Loucy (cell line): ENCODE data around the gene NBEA.

Source experiments
- H2AFZ ChIP-seq: fragments of 200-600 bp; sonication (generic); 2 replicates; pipeline ENCODE4 v1.6.0; 2016; ENCODE audit warnings: antibody characterized with exemption, mild to moderate bottlenecking, low read length, moderate library complexity
- H3F3A ChIP-seq: fragments of 200-600 bp; 2 replicates; pipeline ENCODE4 v1.6.0; 2016; ENCODE audit warnings: antibody characterized with exemption, low read depth, mild to moderate bottlenecking
- H3K27me3 ChIP-seq: fragments of 200-600 bp; sonication (generic); 2 replicates; pipeline ENCODE4 v1.6.1; 2014; ENCODE audit warnings: low read length, mild to moderate bottlenecking; ENCODE audit not compliant: insufficient read depth, poor library complexity, severe bottlenecking
- H3K36me3 ChIP-seq: fragments of 200-600 bp; sonication (generic); 2 replicates; pipeline ENCODE4 v1.6.1; 2016; ENCODE audit warnings: low read length; ENCODE audit not compliant: insufficient read depth
- H3K4me1 ChIP-seq: fragments of 200-600 bp; sonication (generic); 2 replicates; pipeline ENCODE4 v1.5.1; 2014; ENCODE audit warnings: low read length, mild to moderate bottlenecking; ENCODE audit not compliant: insufficient read depth, poor library complexity, severe bottlenecking
- H3K4me2 ChIP-seq: fragments of 200-600 bp; sonication (generic); 2 replicates; pipeline ENCODE4 v1.6.0; 2014; ENCODE audit warnings: antibody characterized with exemption, low read length, low read depth, mild to moderate bottlenecking; ENCODE audit not compliant: poor library complexity, severe bottlenecking
- H3K4me3 ChIP-seq: fragments of 200-600 bp; sonication (generic); 2 replicates; pipeline ENCODE4 v1.5.1; 2014; ENCODE audit warnings: low read length, mild to moderate bottlenecking, mixed read lengths; ENCODE audit not compliant: poor library complexity, severe bottlenecking
- H3K79me2 ChIP-seq: fragments of 200-600 bp; sonication (generic); 2 replicates; pipeline ENCODE4 v1.6.1; 2014; ENCODE audit warnings: low read length; ENCODE audit not compliant: insufficient read depth
- H3K9ac ChIP-seq: fragments of 200-600 bp; sonication (generic); 2 replicates; pipeline ENCODE4 v1.6.0; 2014; ENCODE audit warnings: mild to moderate bottlenecking, low read depth, low read length, moderate library complexity; ENCODE audit not compliant: poor library complexity, severe bottlenecking
- H3K9me2 ChIP-seq: fragments of 200-600 bp; sonication (generic); replicated peaks from 2 replicates; pipeline ENCODE4 v1.6.1; 2016; ENCODE audit warnings: low read depth, low read length, mixed read lengths
- H3K9me3 ChIP-seq: fragments of 200-600 bp; sonication (generic); 2 replicates; pipeline ENCODE4 v1.6.1; 2014; ENCODE audit warnings: mild to moderate bottlenecking, antibody characterized with exemption, low read length, low read depth; ENCODE audit not compliant: insufficient read depth
- H4K20me1 ChIP-seq: fragments of 200-600 bp; sonication (generic); 2 replicates; pipeline ENCODE4 v1.6.0; 2014; ENCODE audit warnings: antibody characterized with exemption, low read length, mild to moderate bottlenecking; ENCODE audit not compliant: insufficient read depth, poor library complexity, severe bottlenecking
- EZH2phosphoT487 ChIP-seq: fragments of 200-600 bp; IDR thresholded peaks from 2 replicates; pipeline ENCODE4 v1.6.1; 2018; ENCODE audit warnings: antibody characterized with exemption, mild to moderate bottlenecking, moderate library complexity, borderline replicate concordance
- TF ChIP-seq, protein P1 (sequence below): fragments of 200-600 bp; sonication (generic); conservative IDR thresholded peaks from 2 replicates; pipeline ENCODE4 v1.5.1; 2014; ENCODE audit warnings: mild to moderate bottlenecking, antibody characterized with exemption, low read length

NBEA gene

DNA sequence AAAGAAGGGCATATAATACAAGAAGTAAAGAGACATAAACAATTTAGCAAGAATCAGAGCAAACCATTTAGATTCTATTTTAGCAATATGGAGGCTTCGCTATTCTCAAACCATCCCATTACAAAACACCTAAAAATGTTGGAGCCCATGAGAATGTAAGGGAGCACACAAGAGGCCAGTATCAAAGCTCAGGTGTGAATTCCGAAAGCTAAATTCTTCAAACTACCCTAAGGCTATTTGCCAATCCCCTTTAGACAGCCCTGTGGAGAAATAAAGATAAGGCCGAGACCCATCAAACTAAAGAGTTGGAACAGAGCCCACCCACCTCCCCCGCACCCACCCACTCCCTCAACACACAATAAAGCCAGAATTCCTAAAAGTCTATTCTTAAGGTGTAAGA is 745.3 kb downstream of the NBEA start:
- H3K4me2 ChIP-seq = no peak overlapping the region
- no peaks in the 10 kb centered on the region for H3K9me3 ChIP-seq
- no peaks in the 10 kb centered on the region for H3K36me3 ChIP-seq
- TF ChIP-seq, protein P1, sequence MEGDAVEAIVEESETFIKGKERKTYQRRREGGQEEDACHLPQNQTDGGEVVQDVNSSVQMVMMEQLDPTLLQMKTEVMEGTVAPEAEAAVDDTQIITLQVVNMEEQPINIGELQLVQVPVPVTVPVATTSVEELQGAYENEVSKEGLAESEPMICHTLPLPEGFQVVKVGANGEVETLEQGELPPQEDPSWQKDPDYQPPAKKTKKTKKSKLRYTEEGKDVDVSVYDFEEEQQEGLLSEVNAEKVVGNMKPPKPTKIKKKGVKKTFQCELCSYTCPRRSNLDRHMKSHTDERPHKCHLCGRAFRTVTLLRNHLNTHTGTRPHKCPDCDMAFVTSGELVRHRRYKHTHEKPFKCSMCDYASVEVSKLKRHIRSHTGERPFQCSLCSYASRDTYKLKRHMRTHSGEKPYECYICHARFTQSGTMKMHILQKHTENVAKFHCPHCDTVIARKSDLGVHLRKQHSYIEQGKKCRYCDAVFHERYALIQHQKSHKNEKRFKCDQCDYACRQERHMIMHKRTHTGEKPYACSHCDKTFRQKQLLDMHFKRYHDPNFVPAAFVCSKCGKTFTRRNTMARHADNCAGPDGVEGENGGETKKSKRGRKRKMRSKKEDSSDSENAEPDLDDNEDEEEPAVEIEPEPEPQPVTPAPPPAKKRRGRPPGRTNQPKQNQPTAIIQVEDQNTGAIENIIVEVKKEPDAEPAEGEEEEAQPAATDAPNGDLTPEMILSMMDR = no peak
- TF ChIP-seq EZH2phosphoT487 = no peak
- no peaks in the 10 kb centered on the region for H3K27me3 ChIP-seq
- no peaks in the 10 kb centered on the region for H3K4me1 ChIP-seq
- H3K79me2 ChIP-seq = no peaks in the 10 kb centered on the region
- no peak overlapping the region for H3K9ac ChIP-seq
- H3K4me3 ChIP-seq = no peak overlapping the region
- no peaks in the 10 kb centered on the region for H3F3A ChIP-seq
- H2AFZ ChIP-seq = no peak overlapping the region
- H4K20me1 ChIP-seq = no peaks in the 10 kb centered on the region
- no peaks in the 10 kb centered on the region for H3K9me2 ChIP-seq

DNA sequence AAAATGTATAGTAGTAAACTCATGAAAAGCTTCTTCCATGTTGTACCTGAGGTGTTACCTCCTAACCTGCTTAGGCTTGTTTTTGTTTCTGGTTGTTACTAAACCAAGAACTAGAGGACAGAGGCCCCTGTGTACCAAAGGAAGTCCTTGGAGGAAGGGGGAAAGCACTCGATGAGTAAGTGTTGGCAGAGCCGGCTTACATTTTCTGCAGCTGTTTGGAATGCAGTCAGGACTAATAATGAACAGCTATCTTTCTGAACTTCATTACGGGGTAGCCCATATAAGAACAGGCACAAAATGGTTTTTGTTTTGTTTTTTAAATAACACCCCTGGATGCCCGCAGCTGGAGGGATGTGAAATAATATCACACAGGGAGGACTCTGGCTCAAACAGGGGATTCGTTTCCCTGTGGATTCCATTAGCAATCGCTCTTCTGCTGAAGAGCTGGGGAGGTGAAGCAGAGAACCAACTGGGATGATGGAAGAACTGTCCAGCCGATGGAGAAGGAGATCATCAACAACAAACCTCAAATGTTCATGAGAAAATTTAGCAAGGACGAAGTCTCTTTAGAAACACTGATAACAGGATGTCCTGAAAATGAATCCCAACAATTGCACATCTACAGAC is 748.6 kb downstream of the NBEA start:
- Histone ChIP-seq H3F3A (no peaks in the 10 kb centered on the region), H3K79me2 (no peaks in the 10 kb centered on the region), H3K4me2 (no peak overlapping the region), H4K20me1 (no peaks in the 10 kb centered on the region), H3K27me3 (no peaks in the 10 kb centered on the region), H3K36me3 (no peaks in the 10 kb centered on the region), H3K9me2 (no peaks in the 10 kb centered on the region), H3K9me3 (no peaks in the 10 kb centered on the region), H3K4me1 (no peaks in the 10 kb centered on the region), H3K4me3 (no peak overlapping the region), H2AFZ (no peak overlapping the region), H3K9ac (no peak overlapping the region)
- TF ChIP-seq, protein P1 = no peak
- no peak for TF ChIP-seq EZH2phosphoT487

DNA sequence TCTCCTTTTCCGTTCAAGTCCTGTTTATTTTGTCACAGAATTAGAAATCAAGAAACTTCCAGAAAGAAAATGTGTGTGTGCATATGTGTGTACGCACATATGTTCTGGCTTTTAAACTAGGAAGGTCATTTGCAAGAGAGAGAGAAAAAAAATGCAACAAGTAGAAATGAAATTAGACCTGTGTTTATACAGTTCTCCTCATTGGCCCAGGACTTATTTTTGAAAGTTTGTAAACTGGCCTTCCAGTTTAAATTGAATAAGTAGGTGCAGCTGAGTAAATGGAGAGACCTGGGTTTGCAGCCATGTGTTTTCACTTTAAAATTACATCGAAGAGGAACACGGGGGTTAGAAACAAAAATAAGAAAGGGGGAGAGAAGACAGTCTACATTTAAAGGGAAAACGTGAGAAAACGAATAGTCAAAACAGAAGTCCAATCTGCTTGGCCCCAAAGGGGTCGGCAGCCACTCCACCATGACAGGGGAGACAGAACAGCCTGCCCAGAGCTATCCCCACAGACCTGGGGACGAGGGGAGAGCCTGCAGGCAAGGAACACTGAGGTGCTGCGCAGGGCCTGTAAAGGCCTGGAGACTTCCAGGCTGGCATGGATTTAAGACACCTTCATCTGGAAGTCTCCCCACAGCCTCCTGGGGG is 751.2 kb downstream of the NBEA start:
- TF ChIP-seq EZH2phosphoT487 = no peak
- TF ChIP-seq, protein P1 = no peak
- no peaks in the 10 kb centered on the region for H3K4me1 ChIP-seq
- no peaks in the 10 kb centered on the region for H3K79me2 ChIP-seq
- no peak overlapping the region for H3K4me3 ChIP-seq
- no peaks in the 10 kb centered on the region for H4K20me1 ChIP-seq
- H3K9ac ChIP-seq = no peak overlapping the region
- H3K9me2 ChIP-seq = no peaks in the 10 kb centered on the region
- no peaks in the 10 kb centered on the region for H3K9me3 ChIP-seq
- H3K4me2 ChIP-seq = no peak overlapping the region
- no peaks in the 10 kb centered on the region for H3K36me3 ChIP-seq
- H2AFZ ChIP-seq = no peak overlapping the region
- no peaks in the 10 kb centered on the region for H3K27me3 ChIP-seq
- no peaks in the 10 kb centered on the region for H3F3A ChIP-seq
